ENCODE results near the gene DRD2. TPM values are rescaled to one million over a fixed set of nuclear protein-coding genes. Genes with fewer than 3 reads are reported as not detected.

The DRD2 gene
- total and polyA plus RNA-seq, 9 donors = 0.02 to 1.0 (median 0.25) TPM; not detected in 2

- DNase-seq = no peak
- Histone ChIP-seq H3K27ac (no peak overlapping the region), H3K9me3 (no peaks in the 10 kb centered on the region), H3K4me3 (no peak overlapping the region), H3K27me3 (no peaks in the 10 kb centered on the region), H3K36me3 (no peaks in the 10 kb centered on the region), H3K4me1 (ENCODE audit: insufficient read depth) (peaks cover 3% of the 10 kb centered on the region)
- intact Hi-C loops (cut with DNase I) = no loop called here
- TF ChIP-seq CTCF (IDR thresholded peaks at IDR 0.05) (no peak), EP300 (IDR thresholded peaks at IDR 0.05) (no peak), POLR2A (IDR thresholded peaks at IDR 0.05) (no peak)
- WGBS, 3 donors = 29 to 32% (median 32%) methylated on average over 3 of the region's 3 CpGs
These were observed 85.9 kb downstream of the DRD2 start for GRCh38 chr11:113389272-113389671.

GRCh38 chr11:113387605-113388211 lies 87.5 kb downstream of the DRD2 start, which contains the start of gene ANKK1:
Gene ANKK1 (plus strand): TSS chr11:113387779. CDS start chr11:113387885, 106 bp downstream.
- Histone ChIP-seq H3K36me3 (no peaks in the 10 kb centered on the region), H3K27me3 (no peaks in the 10 kb centered on the region), H3K4me1 (ENCODE audit: insufficient read depth) (peaks cover 3% of the 10 kb centered on the region), H3K4me3 (no peak within 1 kb of the TSS), H3K27ac (no peak within 1 kb of the TSS), H3K9me3 (no peaks in the 10 kb centered on the region)
- intact Hi-C loops (cut with DNase I) = no loop called here
- WGBS, 3 donors = 7 to 9% (median 8%) methylated on average over 44 to 46 of the region's 46 CpGs
- no peak for DNase-seq
- TF ChIP-seq EP300 (IDR thresholded peaks at IDR 0.05) (no peak), CTCF (IDR thresholded peaks at IDR 0.05) (no peak), POLR2A (IDR thresholded peaks at IDR 0.05) (no peak)

GRCh38 chr11:113386866-113387265 lies 88.3 kb downstream of the DRD2 start:
- TF ChIP-seq EP300 (IDR thresholded peaks at IDR 0.05) = no peak
- no peak for TF ChIP-seq POLR2A (IDR thresholded peaks at IDR 0.05)
- TF ChIP-seq CTCF (IDR thresholded peaks at IDR 0.05) = no peak
- Histone ChIP-seq H3K27ac (no peak overlapping the region), H3K4me3 (no peak overlapping the region), H3K4me1 (ENCODE audit: insufficient read depth) (peaks cover 3% of the 10 kb centered on the region), H3K9me3 (no peaks in the 10 kb centered on the region), H3K27me3 (no peaks in the 10 kb centered on the region), H3K36me3 (no peaks in the 10 kb centered on the region)
- WGBS, 3 donors = 71 to 78% (median 78%) methylated on average over 6 of the region's 6 CpGs
- intact Hi-C loops (cut with DNase I) = no loop called here
- DNase-seq = no peak

GRCh38 chr11:113385749-113386148 lies 89.4 kb downstream of the DRD2 start:
- intact Hi-C loops (cut with DNase I) = no loop called here
- H3K9me3 ChIP-seq = no peaks in the 10 kb centered on the region
- H3K36me3 ChIP-seq = no peaks in the 10 kb centered on the region
- DNase-seq = no peak
- H3K4me1 ChIP-seq (ENCODE audit: insufficient read depth) = peaks cover 3% of the 10 kb centered on the region
- no peaks in the 10 kb centered on the region for H3K27me3 ChIP-seq
- H3K4me3 ChIP-seq = no peak overlapping the region
- WGBS, 3 donors = 95 to 96% (median 96%) methylated on average over 3 of the region's 3 CpGs
- no peak overlapping the region for H3K27ac ChIP-seq
- TF ChIP-seq POLR2A (IDR thresholded peaks at IDR 0.05) (no peak), CTCF (IDR thresholded peaks at IDR 0.05) (no peak), EP300 (IDR thresholded peaks at IDR 0.05) (no peak)
